Fibroblast of skin of left quadriceps (primary cell): ENCODE data around the gene ABCA4.

ENCODE experiments used
- DNase-seq, 2 experiments: peaks; one replicate each; pipeline ENCODE4 v3.0.0-alpha.2; 2013; ENCODE audit warnings: low read depth in 2 of 2

ABCA4 gene

DNA sequence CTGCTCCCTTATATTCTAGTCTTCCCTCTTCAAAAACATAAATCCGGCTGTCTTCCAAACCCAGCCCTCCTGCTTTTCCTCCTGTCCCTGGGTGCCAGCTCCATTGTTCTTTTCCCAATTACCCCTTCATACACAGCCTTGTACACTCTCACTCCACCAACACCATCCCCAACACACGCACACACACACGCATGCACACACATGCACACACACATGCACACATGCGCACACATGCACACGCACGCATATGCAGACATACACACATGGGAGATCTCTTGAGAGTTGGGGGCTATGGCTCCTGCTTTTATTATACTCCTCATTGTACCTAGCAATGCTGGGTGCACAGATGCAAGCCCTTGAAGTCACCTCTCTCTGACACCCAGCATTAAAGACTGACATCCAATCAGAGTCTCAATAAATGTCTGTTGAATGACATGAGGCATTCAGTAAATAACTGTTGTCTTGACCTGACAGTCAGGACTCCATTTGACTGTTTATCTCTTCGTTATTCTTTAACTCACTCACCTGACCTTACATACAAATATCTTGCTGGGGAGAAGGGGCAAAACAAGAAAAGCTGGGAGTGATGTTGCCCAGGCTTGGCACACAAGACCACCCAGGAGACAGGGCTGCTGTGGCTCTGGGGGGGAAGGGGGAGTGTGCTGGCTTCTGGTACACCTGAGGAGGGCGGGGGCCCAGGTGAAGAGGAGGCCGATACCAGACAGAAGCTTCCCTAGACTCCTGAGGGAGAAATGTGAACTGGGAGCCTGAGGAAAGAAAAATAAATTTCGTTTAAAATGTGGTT, 16.0 kb downstream of the ABCA4 start:
- no peak for DNase-seq

DNA sequence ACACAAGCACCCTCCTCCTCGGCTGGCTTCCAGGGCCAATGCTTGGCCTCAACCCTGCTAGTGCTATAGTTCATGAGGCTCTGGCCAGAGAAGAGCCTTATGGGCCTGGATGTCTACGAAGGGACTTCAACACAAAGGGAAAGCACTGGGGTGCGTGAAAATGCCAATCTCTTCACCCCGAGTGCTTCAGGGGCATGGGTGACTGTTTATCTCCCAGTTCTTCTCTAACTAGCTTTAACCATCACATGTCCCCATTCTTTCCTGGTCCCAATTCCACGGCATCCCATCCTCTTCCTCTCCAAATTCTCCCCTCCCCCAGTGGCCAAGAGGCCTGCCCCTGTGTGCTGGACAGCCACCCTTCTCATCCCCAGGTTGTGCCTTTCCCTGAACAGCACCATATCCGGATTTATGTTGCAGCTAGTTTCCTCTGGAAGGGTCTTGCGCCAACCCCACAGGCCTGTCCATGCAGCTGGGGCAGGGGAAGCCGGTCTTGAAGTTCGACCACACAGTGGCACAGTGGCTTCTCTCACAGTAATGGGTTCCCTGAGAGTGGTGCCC, 16.7 kb downstream of the ABCA4 start:
- no peak for DNase-seq

GRCh38 chr1:94103608-94104007, 17.3 kb downstream of the ABCA4 start:
- no peak for DNase-seq

- DNase-seq: no peak
Observed at GRCh38 chr1:94101613-94102525, 19.1 kb downstream of the ABCA4 start.

GRCh38 chr1:94100785-94101612, 19.9 kb downstream of the ABCA4 start:
- no peak for DNase-seq

DNA sequence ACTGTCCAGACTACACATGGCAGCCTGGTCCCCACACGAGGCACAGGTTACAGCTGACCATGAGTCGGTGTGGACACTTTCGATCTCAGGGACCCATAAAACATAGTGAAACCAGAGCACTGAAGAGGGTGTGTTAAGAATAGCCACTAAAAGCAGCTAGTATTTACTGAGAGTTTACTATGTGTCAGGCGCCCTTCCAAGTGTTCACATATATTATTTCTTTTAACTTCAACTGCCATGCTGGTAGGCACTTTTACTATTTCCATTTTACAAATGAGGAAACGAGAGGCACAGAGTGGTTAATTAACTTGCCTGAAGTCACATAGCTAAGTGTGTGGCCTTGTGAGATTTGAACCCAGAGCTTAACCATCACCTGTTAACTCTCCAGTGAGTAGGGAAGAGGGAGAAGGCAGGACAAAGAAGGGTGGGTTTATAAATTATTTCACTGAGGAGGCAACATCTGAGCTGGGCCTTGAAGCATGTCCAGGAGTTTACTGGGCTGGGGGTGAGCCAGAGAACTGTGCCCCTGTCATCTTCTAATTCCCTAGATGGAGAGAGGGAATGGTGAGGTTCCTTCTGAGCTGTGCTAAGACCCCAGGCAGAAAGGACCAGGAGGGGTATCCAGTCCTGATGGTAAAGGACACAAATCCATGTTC, 20.7 kb downstream of the ABCA4 start:
- no peak for DNase-seq

DNA sequence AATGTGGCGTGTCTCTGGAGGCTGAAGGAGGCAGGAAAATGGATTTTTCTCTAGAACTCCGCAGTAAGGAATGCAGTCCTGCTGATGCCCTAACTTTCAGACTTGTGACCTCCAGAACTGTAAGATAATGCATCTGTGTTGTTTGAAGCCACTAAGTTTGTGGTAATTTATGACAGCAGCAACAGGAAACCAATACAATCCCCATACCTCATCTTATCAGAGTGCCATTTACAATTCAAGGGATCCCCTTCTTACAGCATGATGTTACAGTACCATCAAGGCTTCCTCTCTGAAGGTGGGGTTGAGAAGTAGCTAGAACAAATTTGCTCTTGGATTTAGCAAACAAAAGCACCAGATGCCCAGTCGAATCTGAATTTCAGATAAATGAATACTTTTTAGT, 21.6 kb downstream of the ABCA4 start:
- DNase-seq: no peak

GRCh38 chr1:94098585-94099111, 22.3 kb downstream of the ABCA4 start:
- DNase-seq: no peak

DNA sequence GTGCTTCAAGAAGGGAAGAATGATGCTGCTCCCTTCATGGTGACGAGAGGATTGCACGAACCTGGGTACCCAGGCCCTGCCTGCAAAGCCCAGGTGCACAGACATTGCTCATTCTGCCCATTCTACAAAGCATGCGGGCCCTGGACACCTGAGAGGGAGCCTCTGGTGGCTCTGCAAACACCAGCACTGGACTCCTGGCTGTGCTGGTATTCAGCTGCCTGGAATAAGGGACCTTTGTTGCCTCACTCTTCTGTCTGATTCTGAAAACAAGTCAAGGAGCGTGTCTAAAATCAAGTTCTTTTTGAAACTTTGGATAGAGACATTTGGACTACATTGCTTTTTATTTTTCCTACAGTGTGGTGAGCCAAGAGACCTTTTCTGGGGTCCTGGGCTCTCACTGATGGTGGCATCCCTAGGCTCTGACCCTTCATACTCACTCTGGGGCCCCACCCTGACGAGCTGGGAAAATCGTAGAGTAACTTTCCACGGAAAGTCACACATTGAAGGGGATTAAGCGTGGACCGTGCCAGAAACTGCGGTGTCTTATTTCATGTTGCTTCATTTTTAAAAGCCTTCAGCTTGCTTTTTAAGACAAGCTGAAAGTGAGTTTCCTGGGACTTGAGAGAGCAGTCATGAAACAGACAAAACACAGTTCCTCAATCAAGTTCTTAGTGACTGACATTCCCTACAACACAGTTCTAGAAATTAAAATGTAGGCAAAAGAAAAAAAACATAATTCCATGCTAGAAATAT, 24.0 kb downstream of the ABCA4 start:
- no peak for DNase-seq

DNA sequence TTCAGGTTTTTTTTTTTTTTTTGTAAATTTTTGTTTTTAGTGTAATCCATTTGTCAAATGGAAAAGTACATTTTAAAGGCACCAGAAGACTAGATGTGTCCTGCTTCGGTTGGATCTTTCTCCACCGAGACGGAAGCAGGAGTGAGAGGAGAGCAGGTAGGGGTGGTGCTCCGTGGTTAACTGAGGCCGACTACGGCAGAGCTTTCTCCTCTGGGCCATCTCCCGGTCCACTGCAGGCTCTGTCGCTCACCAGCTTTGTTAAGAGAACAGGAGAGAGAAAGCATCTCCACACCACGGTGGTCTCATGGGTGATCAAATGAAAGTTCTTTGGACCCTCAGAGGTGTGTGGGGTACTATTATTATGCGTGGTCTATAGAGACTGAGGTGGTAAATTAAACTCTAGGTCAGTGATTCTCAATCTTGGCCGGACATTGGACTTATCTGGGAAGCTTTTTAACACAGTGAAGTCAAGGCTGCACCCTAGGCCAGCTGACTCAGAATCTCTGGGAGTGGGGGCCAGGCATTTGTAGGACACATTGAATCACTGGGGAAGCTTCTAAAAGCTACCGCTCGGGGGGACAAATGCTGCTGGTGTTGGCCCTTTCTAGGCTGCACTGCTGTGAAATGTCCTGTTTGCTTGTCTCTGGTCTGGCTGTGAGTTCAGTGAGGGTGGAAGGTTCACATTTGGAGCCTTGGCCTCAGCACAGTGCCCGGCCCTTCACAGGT, 25.0 kb downstream of the ABCA4 start:
- no peak for DNase-seq

- peak; percentile 73 for DNase-seq
Observed at GRCh38 chr1:94095112-94095637, 25.8 kb downstream of the ABCA4 start.

DNA sequence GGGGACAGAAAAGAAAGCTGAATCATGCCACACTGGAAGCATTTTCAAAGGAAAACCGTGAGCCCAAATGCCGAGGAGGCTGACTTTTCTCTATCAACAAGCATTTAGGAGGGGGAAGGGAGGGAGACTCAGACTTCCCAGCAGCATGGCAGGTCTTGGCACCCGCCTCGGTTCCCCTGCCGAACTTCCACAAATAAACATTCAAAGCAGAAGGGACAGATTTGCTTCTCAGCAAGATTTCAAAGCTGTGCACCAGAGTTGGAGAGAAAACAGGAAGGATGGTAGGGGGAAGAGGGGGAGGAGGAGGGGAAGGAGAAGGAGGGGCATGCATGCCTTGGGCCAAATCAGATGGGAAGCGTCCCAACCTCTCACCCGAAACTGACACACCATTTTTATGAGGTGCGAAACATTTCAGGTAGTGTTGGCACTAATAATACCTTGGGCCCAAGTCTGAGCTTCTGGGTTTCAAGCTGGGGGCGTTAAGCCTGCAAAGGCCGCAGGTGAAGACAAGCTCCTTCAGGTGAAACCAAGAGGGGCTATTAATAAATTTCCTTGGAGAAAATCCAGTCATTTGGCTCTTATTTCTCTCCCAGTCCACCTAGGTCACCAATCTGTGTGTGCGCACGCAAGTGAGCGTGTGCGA, 26.4 kb downstream of the ABCA4 start:
- DNase-seq: peak in 1 of 2 experiments; percentile 26

DNA sequence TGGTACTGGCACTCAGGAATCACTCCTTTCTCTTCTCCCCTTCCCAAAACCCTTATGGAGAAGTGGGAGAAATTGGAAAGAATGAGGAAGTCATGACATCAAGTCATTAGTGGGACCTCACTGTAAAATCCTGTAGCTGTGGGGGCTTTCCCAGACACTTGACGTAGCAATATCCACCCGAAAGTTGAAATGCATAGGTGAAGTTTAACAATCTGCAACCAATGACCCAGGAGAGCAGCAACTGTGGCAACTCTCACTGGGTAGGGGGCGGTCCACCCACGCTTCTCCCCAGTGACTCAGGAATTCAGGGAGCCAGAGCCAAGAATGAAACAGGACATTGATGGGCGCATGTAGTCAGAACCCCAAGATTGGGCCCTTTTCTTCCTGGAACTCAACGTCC, 27.0 kb downstream of the ABCA4 start:
- DNase-seq: no peak

- no peak for DNase-seq
Observed at GRCh38 chr1:94093396-94093795, 27.6 kb downstream of the ABCA4 start.

- peak; percentile 35 to 46 for DNase-seq
Observed at GRCh38 chr1:94092210-94092613, 28.7 kb downstream of the ABCA4 start.

GRCh38 chr1:94090761-94091160, 30.2 kb downstream of the ABCA4 start:
- no peak for DNase-seq

DNA sequence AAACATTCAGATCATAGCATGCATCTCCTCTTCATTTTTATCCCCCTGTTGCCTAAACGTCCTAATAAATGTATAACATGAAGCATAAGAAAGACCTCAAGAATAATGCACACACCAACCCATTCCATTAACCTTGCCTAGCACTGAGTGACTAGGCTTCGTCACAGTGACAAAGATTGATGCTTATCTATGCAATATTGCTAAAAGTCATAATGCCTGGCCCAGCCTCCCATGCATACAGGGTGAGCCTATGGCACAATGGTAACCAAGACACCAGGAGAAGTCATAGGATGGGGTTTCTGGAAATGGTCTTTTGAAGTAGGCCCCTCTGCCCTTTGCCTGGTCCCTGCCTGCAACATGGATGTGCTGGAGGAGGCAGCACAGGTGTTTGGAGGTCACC, 33.8 kb downstream of the ABCA4 start:
- no peak for DNase-seq

- no peak for DNase-seq
Observed at GRCh38 chr1:94084547-94084946, 36.4 kb downstream of the ABCA4 start.

- no peak for DNase-seq
Observed at GRCh38 chr1:94084085-94084484, 36.9 kb downstream of the ABCA4 start.
